Sigmoid colon (tissue), 3 donors: Measurements from ENCODE around the gene NUMA1.

Source experiments
- POLR2A ChIP-seq, 2 donors: fragments of 450-650 bp; IDR thresholded peaks; one replicate each; pipeline ENCODE4 v1.6.1; 2016; ENCODE audit warnings: antibody characterized with exemption in 2 of 2, mild to moderate bottlenecking in 2 of 2, moderate library complexity in 2 of 2
- TF ChIP-seq, protein P1 (sequence below), 4 experiments: fragments of 450-650 bp in 3 of 4; fragments of 200-600 bp in 1 of 4; IDR thresholded peaks; one replicate each; pipeline ENCODE4 v1.5.1; 2016 to 2019; ENCODE audit warnings: antibody characterized with exemption in 4 of 4, mild to moderate bottlenecking in 3 of 4, moderate library complexity in 2 of 4

DNA sequence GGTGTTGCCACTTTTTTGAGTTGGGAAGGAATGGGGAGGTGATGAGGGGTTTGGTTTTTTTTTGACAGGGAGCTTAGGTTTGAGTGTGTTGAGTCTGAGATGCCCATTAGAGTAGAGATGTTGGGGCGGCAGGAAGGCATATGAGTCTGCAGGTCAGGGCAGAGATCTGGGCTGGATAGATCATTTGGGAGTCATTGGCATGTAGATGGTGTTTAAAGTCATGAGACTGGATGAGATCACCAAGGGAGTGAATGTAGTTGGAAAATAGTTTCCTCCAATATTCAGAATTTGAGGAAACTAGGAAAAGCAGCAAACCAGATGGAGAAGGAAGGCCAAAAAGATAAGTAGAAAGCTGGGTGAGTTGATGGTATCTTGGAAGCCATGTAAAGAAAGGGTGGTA is 34.2 kb upstream of the NUMA1 start:
- TF ChIP-seq POLR2A (IDR thresholded peaks at IDR 0.05) = no peak
- TF ChIP-seq, protein P1, sequence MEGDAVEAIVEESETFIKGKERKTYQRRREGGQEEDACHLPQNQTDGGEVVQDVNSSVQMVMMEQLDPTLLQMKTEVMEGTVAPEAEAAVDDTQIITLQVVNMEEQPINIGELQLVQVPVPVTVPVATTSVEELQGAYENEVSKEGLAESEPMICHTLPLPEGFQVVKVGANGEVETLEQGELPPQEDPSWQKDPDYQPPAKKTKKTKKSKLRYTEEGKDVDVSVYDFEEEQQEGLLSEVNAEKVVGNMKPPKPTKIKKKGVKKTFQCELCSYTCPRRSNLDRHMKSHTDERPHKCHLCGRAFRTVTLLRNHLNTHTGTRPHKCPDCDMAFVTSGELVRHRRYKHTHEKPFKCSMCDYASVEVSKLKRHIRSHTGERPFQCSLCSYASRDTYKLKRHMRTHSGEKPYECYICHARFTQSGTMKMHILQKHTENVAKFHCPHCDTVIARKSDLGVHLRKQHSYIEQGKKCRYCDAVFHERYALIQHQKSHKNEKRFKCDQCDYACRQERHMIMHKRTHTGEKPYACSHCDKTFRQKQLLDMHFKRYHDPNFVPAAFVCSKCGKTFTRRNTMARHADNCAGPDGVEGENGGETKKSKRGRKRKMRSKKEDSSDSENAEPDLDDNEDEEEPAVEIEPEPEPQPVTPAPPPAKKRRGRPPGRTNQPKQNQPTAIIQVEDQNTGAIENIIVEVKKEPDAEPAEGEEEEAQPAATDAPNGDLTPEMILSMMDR (IDR thresholded peaks at IDR 0.05) = no peak
